GM23338 (cell line): ENCODE data around the gene PANX3. TPM values are rescaled to one million over a fixed set of nuclear protein-coding genes. Genes with fewer than 3 reads are reported as not detected.

Source experiments
- ATAC-seq: fragments of 200-7000 bp; cut with Tn5 transposase; 3 replicates; pipeline ENCODE4 v1.9.1; 2020
- DNase-seq: peaks from one replicate; pipeline ENCODE4 v3.0.0-alpha.2; 2015; ENCODE audit warnings: low spot score
- H2AFZ ChIP-seq: fragments of 200-600 bp; sonication (generic); 2 replicates; pipeline ENCODE4 v1.8.0; 2016; ENCODE audit warnings: antibody characterized with exemption, mild to moderate bottlenecking, moderate library complexity
- H3F3A ChIP-seq: fragments of 200-600 bp; sonication (generic); replicated peaks from 2 replicates; pipeline ENCODE4 v1.8.0; 2017; ENCODE audit warnings: antibody characterized with exemption, mixed run types, low read depth
- H3K27ac ChIP-seq: fragments of 200-600 bp; sonication (generic); 2 replicates; pipeline ENCODE4 v1.6.1; 2016; ENCODE audit warnings: low read depth
- H3K27me3 ChIP-seq: fragments of 200-600 bp; sonication (generic); 2 replicates; pipeline ENCODE4 v1.8.0; 2016; ENCODE audit warnings: mild to moderate bottlenecking, mixed run types, moderate library complexity; ENCODE audit not compliant: insufficient read depth
- H3K36me3 ChIP-seq: fragments of 200-600 bp; sonication (generic); 2 replicates; pipeline ENCODE4 v1.8.0; 2016; ENCODE audit warnings: mild to moderate bottlenecking; ENCODE audit not compliant: insufficient read depth
- H3K4me1 ChIP-seq: fragments of 200-600 bp; sonication (generic); 2 replicates; pipeline ENCODE4 v1.8.0; 2016; ENCODE audit warnings: mild to moderate bottlenecking, moderate library complexity; ENCODE audit not compliant: insufficient read depth
- H3K4me2 ChIP-seq: fragments of 200-600 bp; sonication (generic); 2 replicates; pipeline ENCODE4 v1.7.1; 2017; ENCODE audit warnings: mixed run types
- H3K4me3 ChIP-seq: fragments of 200-600 bp; sonication (generic); 2 replicates; pipeline ENCODE4 v1.6.1; 2016; ENCODE audit warnings: mixed run types
- H3K79me2 ChIP-seq: fragments of 200-600 bp; sonication (generic); replicated peaks from 2 replicates; pipeline ENCODE4 v1.8.0; 2017; ENCODE audit warnings: mild to moderate bottlenecking; ENCODE audit not compliant: insufficient read depth
- H3K9me2 ChIP-seq: fragments of 200-600 bp; sonication (generic); 2 replicates; pipeline ENCODE4 v1.8.0; 2017; ENCODE audit not compliant: insufficient read depth
- H4K20me1 ChIP-seq: fragments of 200-600 bp; sonication (generic); replicated peaks from 2 replicates; pipeline ENCODE4 v1.8.0; 2017; ENCODE audit warnings: mild to moderate bottlenecking; ENCODE audit not compliant: insufficient read depth
- H3K27ac Mint-ChIP-seq: 2 replicates; pipeline ENCODE4 v1.8.0; 2020; ENCODE audit warnings: inconsistent platforms, mild to moderate bottlenecking, moderate library complexity, mixed read lengths
- H3K27me3 Mint-ChIP-seq: 3 replicates; pipeline ENCODE4 v1.8.0; 2022; ENCODE audit warnings: low read depth, mild to moderate bottlenecking, moderate library complexity, mixed read lengths, inconsistent platforms; ENCODE audit not compliant: insufficient read depth, poor library complexity
- H3K36me3 Mint-ChIP-seq: 3 replicates; pipeline ENCODE4 v1.8.0; 2021; ENCODE audit warnings: low read depth, mild to moderate bottlenecking, inconsistent platforms, moderate library complexity, mixed read lengths
- H3K4me1 Mint-ChIP-seq: 3 replicates; pipeline ENCODE4 v1.8.0; 2020; ENCODE audit warnings: mild to moderate bottlenecking, inconsistent platforms, mixed read lengths
- H3K4me3 Mint-ChIP-seq: 3 replicates; pipeline ENCODE4 v1.8.0; 2021; ENCODE audit warnings: moderate library complexity, mild to moderate bottlenecking, inconsistent platforms, mixed read lengths
- H3K9me3 Mint-ChIP-seq: 3 replicates; pipeline ENCODE4 v1.8.0; 2020; ENCODE audit warnings: moderate library complexity, mild to moderate bottlenecking, inconsistent platforms, mixed read lengths
- CREB1 ChIP-seq: fragments of 250-450 bp; sonication (Bioruptor Pico); IDR thresholded peaks from 2 replicates; pipeline ENCODE4 v1.5.0; 2020; ENCODE audit warnings: low read depth, mild to moderate bottlenecking, moderate library complexity
- EZH2 ChIP-seq: fragments of 200-600 bp; sonication (generic); IDR thresholded peaks from one replicate; pipeline ENCODE4 v1.8.0; 2017; ENCODE audit warnings: antibody characterized with exemption, mild to moderate bottlenecking, low read depth; ENCODE audit not compliant: unreplicated experiment
- EZH2phosphoT487 ChIP-seq: fragments of 200-600 bp; sonication (generic); IDR thresholded peaks from one replicate; pipeline ENCODE4 v1.8.1; 2018; ENCODE audit warnings: antibody characterized with exemption; ENCODE audit not compliant: unreplicated experiment
- JUNB ChIP-seq: IDR thresholded peaks from one replicate; pipeline ENCODE4 v1.6.1; 2016; ENCODE audit warnings: antibody characterized with exemption; ENCODE audit not compliant: unreplicated experiment
- POLR2AphosphoS5 ChIP-seq: IDR thresholded peaks from 2 replicates; pipeline ENCODE4 v1.6.1; 2016; ENCODE audit warnings: antibody characterized with exemption, low read depth
- STAT1 ChIP-seq: IDR thresholded peaks from one replicate; pipeline ENCODE4 v1.6.1; 2016; ENCODE audit warnings: antibody characterized with exemption; ENCODE audit not compliant: unreplicated experiment
- ZNF114 ChIP-seq: fragments of 250-450 bp; sonication (Bioruptor Pico); IDR thresholded peaks from 2 replicates; pipeline ENCODE4 v1.5.0; 2020; ENCODE audit warnings: mild to moderate bottlenecking, moderate library complexity
- ZNF331 ChIP-seq: fragments of 250-450 bp; sonication (Bioruptor Pico); IDR thresholded peaks from 2 replicates; pipeline ENCODE4 v1.5.0; 2020; ENCODE audit warnings: low read depth, mild to moderate bottlenecking, moderate library complexity
- polyA plus RNA-seq: library from polyadenylated mRNA; unstranded; fragments of >200 nt; fragmentation: Nextera tagmentation; extraction: Ambion mirVana; gene quantifications from 2 replicates; pipeline ENCODE4 v1.2.1, GENCODE V29; 2016
- total RNA-seq: library from RNA; depleted of rRNA; stranded (reverse); fragments of >200 nt; shearing (Covaris generic); gene quantifications from 2 replicates; pipeline ENCODE4 v1.2.3, GENCODE V29; 2014
- TF ChIP-seq, protein P1 (sequence below): fragments of 250-450 bp; sonication (Bioruptor Pico); IDR thresholded peaks from 2 replicates; pipeline ENCODE4 v1.5.0; 2020; ENCODE audit warnings: mild to moderate bottlenecking, moderate library complexity
- TF ChIP-seq, protein P2 (sequence below): IDR thresholded peaks from one replicate; pipeline ENCODE4 v1.6.1; 2018; ENCODE audit warnings: antibody characterized with exemption; ENCODE audit not compliant: unreplicated experiment
- TF ChIP-seq, protein P3 (sequence below): IDR thresholded peaks from 2 replicates; pipeline ENCODE4 v1.6.1; 2016; ENCODE audit warnings: antibody characterized with exemption
- TF ChIP-seq, protein P4 (sequence below), 2 experiments: fragments of 200-600 bp in 1 of 2; sonication (generic) in 1 of 2; conservative IDR thresholded peaks; 2 replicates each; pipeline versions ENCODE4 v1.5.1 to v1.6.1; 2016 to 2017; ENCODE audit warnings: antibody characterized with exemption in 2 of 2, low read depth in 2 of 2, mild to moderate bottlenecking in 2 of 2, moderate library complexity in 1 of 2

PANX3 gene
- total and polyA plus RNA-seq, 2 experiments from 2014 or later = not detected

DNA sequence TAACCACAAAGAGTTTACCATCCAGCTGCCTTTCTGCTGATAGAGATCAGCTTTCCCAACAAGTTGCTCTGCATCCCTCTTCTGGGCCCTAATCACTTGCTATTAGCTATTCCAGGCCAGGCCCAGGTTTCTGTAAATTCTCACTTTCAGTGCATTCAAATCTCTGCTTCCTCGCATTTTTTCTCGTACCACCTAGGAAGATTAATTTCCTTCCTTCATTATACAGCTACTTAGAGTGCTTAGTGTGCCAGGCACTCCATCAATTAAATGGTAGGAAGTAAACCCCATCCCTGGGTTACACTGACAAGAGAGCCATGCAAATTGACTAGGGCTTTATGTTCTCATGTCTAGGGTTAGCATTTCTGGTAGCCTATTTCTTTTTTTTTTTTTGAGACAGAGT, 52.6 kb downstream of the PANX3 start:
- Histone ChIP-seq H3K36me3 (no peaks in the 10 kb centered on the region), H3K4me3 (no peak overlapping the region), H2AFZ (no peak overlapping the region), H3F3A (no peaks in the 10 kb centered on the region), H3K9me2 (no peaks in the 10 kb centered on the region), H3K4me2 (no peak overlapping the region), H3K4me1 (no peaks in the 10 kb centered on the region), H3K79me2 (no peaks in the 10 kb centered on the region), H3K27me3 (peaks cover 22% of the 10 kb centered on the region; the same call in 1 of the 2 replicates), H4K20me1 (no peaks in the 10 kb centered on the region), H3K27ac (no peak overlapping the region)
- H3K9me3 Mint-ChIP-seq = no peaks in the 10 kb centered on the region
- H3K27ac Mint-ChIP-seq = no peak overlapping the region
- H3K27me3 Mint-ChIP-seq = peaks cover 1% of the 10 kb centered on the region
- no peaks in the 10 kb centered on the region for H3K4me1 Mint-ChIP-seq
- no peak for TF ChIP-seq STAT1
- TF ChIP-seq, protein P1, sequence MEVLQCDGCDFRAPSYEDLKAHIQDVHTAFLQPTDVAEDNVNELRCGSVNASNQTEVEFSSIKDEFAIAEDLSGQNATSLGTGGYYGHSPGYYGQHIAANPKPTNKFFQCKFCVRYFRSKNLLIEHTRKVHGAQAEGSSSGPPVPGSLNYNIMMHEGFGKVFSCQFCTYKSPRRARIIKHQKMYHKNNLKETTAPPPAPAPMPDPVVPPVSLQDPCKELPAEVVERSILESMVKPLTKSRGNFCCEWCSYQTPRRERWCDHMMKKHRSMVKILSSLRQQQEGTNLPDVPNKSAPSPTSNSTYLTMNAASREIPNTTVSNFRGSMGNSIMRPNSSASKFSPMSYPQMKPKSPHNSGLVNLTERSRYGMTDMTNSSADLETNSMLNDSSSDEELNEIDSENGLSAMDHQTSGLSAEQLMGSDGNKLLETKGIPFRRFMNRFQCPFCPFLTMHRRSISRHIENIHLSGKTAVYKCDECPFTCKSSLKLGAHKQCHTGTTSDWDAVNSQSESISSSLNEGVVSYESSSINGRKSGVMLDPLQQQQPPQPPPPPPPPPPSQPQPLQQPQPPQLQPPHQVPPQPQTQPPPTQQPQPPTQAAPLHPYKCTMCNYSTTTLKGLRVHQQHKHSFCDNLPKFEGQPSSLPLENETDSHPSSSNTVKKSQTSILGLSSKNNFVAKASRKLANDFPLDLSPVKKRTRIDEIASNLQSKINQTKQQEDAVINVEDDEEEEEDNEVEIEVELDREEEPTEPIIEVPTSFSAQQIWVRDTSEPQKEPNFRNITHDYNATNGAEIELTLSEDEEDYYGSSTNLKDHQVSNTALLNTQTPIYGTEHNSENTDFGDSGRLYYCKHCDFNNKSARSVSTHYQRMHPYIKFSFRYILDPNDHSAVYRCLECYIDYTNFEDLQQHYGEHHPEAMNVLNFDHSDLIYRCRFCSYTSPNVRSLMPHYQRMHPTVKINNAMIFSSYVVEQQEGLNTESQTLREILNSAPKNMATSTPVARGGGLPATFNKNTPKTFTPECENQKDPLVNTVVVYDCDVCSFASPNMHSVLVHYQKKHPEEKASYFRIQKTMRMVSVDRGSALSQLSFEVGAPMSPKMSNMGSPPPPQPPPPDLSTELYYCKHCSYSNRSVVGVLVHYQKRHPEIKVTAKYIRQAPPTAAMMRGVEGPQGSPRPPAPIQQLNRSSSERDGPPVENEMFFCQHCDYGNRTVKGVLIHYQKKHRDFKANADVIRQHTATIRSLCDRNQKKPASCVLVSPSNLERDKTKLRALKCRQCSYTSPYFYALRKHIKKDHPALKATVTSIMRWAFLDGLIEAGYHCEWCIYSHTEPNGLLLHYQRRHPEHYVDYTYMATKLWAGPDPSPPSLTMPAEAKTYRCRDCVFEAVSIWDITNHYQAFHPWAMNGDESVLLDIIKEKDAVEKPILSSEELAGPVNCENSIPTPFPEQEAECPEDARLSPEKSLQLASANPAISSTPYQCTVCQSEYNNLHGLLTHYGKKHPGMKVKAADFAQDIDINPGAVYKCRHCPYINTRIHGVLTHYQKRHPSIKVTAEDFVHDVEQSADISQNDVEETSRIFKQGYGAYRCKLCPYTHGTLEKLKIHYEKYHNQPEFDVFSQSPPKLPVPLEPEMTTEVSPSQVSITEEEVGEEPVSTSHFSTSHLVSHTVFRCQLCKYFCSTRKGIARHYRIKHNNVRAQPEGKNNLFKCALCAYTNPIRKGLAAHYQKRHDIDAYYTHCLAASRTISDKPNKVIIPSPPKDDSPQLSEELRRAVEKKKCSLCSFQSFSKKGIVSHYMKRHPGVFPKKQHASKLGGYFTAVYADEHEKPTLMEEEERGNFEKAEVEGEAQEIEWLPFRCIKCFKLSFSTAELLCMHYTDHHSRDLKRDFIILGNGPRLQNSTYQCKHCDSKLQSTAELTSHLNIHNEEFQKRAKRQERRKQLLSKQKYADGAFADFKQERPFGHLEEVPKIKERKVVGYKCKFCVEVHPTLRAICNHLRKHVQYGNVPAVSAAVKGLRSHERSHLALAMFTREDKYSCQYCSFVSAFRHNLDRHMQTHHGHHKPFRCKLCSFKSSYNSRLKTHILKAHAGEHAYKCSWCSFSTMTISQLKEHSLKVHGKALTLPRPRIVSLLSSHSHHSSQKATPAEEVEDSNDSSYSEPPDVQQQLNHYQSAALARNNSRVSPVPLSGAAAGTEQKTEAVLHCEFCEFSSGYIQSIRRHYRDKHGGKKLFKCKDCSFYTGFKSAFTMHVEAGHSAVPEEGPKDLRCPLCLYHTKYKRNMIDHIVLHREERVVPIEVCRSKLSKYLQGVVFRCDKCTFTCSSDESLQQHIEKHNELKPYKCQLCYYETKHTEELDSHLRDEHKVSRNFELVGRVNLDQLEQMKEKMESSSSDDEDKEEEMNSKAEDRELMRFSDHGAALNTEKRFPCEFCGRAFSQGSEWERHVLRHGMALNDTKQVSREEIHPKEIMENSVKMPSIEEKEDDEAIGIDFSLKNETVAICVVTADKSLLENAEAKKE = no peak
- TF ChIP-seq, protein P2, sequence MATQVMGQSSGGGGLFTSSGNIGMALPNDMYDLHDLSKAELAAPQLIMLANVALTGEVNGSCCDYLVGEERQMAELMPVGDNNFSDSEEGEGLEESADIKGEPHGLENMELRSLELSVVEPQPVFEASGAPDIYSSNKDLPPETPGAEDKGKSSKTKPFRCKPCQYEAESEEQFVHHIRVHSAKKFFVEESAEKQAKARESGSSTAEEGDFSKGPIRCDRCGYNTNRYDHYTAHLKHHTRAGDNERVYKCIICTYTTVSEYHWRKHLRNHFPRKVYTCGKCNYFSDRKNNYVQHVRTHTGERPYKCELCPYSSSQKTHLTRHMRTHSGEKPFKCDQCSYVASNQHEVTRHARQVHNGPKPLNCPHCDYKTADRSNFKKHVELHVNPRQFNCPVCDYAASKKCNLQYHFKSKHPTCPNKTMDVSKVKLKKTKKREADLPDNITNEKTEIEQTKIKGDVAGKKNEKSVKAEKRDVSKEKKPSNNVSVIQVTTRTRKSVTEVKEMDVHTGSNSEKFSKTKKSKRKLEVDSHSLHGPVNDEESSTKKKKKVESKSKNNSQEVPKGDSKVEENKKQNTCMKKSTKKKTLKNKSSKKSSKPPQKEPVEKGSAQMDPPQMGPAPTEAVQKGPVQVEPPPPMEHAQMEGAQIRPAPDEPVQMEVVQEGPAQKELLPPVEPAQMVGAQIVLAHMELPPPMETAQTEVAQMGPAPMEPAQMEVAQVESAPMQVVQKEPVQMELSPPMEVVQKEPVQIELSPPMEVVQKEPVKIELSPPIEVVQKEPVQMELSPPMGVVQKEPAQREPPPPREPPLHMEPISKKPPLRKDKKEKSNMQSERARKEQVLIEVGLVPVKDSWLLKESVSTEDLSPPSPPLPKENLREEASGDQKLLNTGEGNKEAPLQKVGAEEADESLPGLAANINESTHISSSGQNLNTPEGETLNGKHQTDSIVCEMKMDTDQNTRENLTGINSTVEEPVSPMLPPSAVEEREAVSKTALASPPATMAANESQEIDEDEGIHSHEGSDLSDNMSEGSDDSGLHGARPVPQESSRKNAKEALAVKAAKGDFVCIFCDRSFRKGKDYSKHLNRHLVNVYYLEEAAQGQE = no peak
- no peak for TF ChIP-seq EZH2phosphoT487
- no peak for TF ChIP-seq CREB1
- TF ChIP-seq JUNB = no peak
- TF ChIP-seq POLR2AphosphoS5 = no peak
- TF ChIP-seq, protein P3, sequence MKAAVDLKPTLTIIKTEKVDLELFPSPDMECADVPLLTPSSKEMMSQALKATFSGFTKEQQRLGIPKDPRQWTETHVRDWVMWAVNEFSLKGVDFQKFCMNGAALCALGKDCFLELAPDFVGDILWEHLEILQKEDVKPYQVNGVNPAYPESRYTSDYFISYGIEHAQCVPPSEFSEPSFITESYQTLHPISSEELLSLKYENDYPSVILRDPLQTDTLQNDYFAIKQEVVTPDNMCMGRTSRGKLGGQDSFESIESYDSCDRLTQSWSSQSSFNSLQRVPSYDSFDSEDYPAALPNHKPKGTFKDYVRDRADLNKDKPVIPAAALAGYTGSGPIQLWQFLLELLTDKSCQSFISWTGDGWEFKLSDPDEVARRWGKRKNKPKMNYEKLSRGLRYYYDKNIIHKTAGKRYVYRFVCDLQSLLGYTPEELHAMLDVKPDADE = no peak
- no peak for TF ChIP-seq ZNF331 (CRISPR knock-in tag)
- TF ChIP-seq EZH2 = no peak
- TF ChIP-seq ZNF114 (CRISPR knock-in tag) = no peak
- TF ChIP-seq, protein P4, sequence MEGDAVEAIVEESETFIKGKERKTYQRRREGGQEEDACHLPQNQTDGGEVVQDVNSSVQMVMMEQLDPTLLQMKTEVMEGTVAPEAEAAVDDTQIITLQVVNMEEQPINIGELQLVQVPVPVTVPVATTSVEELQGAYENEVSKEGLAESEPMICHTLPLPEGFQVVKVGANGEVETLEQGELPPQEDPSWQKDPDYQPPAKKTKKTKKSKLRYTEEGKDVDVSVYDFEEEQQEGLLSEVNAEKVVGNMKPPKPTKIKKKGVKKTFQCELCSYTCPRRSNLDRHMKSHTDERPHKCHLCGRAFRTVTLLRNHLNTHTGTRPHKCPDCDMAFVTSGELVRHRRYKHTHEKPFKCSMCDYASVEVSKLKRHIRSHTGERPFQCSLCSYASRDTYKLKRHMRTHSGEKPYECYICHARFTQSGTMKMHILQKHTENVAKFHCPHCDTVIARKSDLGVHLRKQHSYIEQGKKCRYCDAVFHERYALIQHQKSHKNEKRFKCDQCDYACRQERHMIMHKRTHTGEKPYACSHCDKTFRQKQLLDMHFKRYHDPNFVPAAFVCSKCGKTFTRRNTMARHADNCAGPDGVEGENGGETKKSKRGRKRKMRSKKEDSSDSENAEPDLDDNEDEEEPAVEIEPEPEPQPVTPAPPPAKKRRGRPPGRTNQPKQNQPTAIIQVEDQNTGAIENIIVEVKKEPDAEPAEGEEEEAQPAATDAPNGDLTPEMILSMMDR (conservative IDR thresholded peaks at IDR 0.05; ENCODE audit: low read depth in 2 of 2) = no peak
- no peak for DNase-seq
- H3K36me3 Mint-ChIP-seq = no peaks in the 10 kb centered on the region; the same call in 2 of the 3 replicates
- ATAC-seq = no peak
- H3K4me3 Mint-ChIP-seq = no peak overlapping the region
